HEK293 (cell line): ENCODE measurements around the gene COA5.
"Not testable (repeated sequence)": the region's sequence is repeated elsewhere in the genome, so short reads cannot be mapped to it uniquely, and the experiment has no call there.

Experiments used
- CTCF ChIA-PET: fragments of 350-600 bp; formaldehyde crosslinking; extraction: SDS; loops from one replicate; lab custom pipeline; 2021; ENCODE audit warnings: antibody characterized with exemption; lab: Yijun Ruan, JAX
- POLR2A ChIA-PET: fragments of 300-600 bp; formaldehyde crosslinking; extraction: SDS; loops from one replicate; lab custom pipeline; 2020; ENCODE audit warnings: antibody characterized with exemption, inconsistent platforms; lab: Yijun Ruan, JAX
- H3K27ac ChIP-seq: fragments of 200-500 bp; sonication (Bioruptor generic); 2 replicates; pipeline ENCODE4 v1.5.1; 2014; ENCODE audit warnings: low read depth, low read length, control low read depth, inconsistent platforms; ENCODE audit errors: extremely low read depth
- H3K36me3 ChIP-seq, 2 experiments: fragments of 200-500 bp in 1 of 2; sonication (Bioruptor generic) in 1 of 2; 1 replicate in 1 of 2; 2 replicates in 1 of 2; pipeline ENCODE4 v1.5.1; 2014 to 2017; ENCODE audit warnings: inconsistent platforms in 2 of 2, low read length in 2 of 2; ENCODE audit not compliant: control insufficient read depth in 2 of 2, insufficient read depth in 1 of 2
- H3K4me1 ChIP-seq: fragments of 200-500 bp; sonication (Bioruptor generic); 2 replicates; pipeline ENCODE4 v1.5.1; 2014; ENCODE audit warnings: mild to moderate bottlenecking, low read length, inconsistent platforms; ENCODE audit not compliant: control insufficient read depth, insufficient read depth
- H3K4me3 ChIP-seq: 2 replicates; pipeline ENCODE4 v1.5.1; 2011; ENCODE audit warnings: low read depth, mild to moderate bottlenecking, control low read depth, low read length, moderate library complexity
- H3K9me3 ChIP-seq: fragments of 200-500 bp; sonication (Bioruptor generic); 2 replicates; pipeline ENCODE4 v1.5.1; 2014; ENCODE audit warnings: low read depth, low read length, inconsistent platforms; ENCODE audit not compliant: control insufficient read depth, insufficient read depth
- REPIN1 ChIP-seq: fragments of 450-650 bp; formaldehyde crosslinking; IDR thresholded peaks from 2 replicates; pipeline ENCODE4 v1.5.1; 2017; ENCODE audit warnings: missing biosample characterization, missing genetic modification characterization, low read depth
- TCF7L2 ChIP-seq: IDR thresholded peaks from 2 replicates; pipeline ENCODE4 v1.6.1; 2011; ENCODE audit warnings: low read depth, mild to moderate bottlenecking, inconsistent platforms, low read length, moderate library complexity, borderline replicate concordance
- ZBTB1 ChIP-seq: fragments of 450-650 bp; formaldehyde crosslinking; IDR thresholded peaks from 2 replicates; pipeline ENCODE4 v1.5.1; 2016; ENCODE audit warnings: missing biosample characterization, missing genetic modification characterization
- ZBTB11 ChIP-seq: fragments of 450-650 bp; formaldehyde crosslinking; conservative IDR thresholded peaks from 2 replicates; pipeline ENCODE4 v1.5.1; 2016; ENCODE audit warnings: low read depth, missing biosample characterization, missing genetic modification characterization
- ZEB2 ChIP-seq: fragments of 450-650 bp; formaldehyde crosslinking; IDR thresholded peaks from 2 replicates; pipeline ENCODE4 v1.5.1; 2016; ENCODE audit warnings: missing biosample characterization, missing genetic modification characterization
- ZFP3 ChIP-seq: fragments of 450-650 bp; formaldehyde crosslinking; IDR thresholded peaks from 2 replicates; pipeline ENCODE4 v1.5.1; 2016; ENCODE audit warnings: low read depth, missing biosample characterization, missing genetic modification characterization
- ZNF112 ChIP-seq: fragments of 450-650 bp; formaldehyde crosslinking; IDR thresholded peaks from 2 replicates; pipeline ENCODE4 v1.5.0; 2017; ENCODE audit warnings: missing biosample characterization, missing genetic modification characterization
- ZNF214 ChIP-seq: fragments of 450-650 bp; formaldehyde crosslinking; IDR thresholded peaks from 2 replicates; pipeline ENCODE4 v1.5.1; 2017; ENCODE audit warnings: missing biosample characterization, mild to moderate bottlenecking, missing genetic modification characterization, borderline replicate concordance
- ZNF510 ChIP-seq: fragments of 450-650 bp; formaldehyde crosslinking; IDR thresholded peaks from 2 replicates; pipeline ENCODE4 v1.5.1; 2018; ENCODE audit warnings: mild to moderate bottlenecking, missing genetic modification characterization, missing biosample characterization; ENCODE audit not compliant: insufficient replicate concordance
- ZNF610 ChIP-seq: fragments of 450-650 bp; formaldehyde crosslinking; IDR thresholded peaks from 2 replicates; pipeline ENCODE4 v1.5.1; 2016; ENCODE audit warnings: missing biosample characterization, missing genetic modification characterization, borderline replicate concordance
- ZNF621 ChIP-seq: fragments of 450-650 bp; formaldehyde crosslinking; IDR thresholded peaks from 2 replicates; pipeline ENCODE4 v1.5.1; 2017; ENCODE audit warnings: missing biosample characterization, missing genetic modification characterization
- ZNF747 ChIP-seq: fragments of 450-650 bp; formaldehyde crosslinking; IDR thresholded peaks from 2 replicates; pipeline ENCODE4 v1.5.1; 2016; ENCODE audit warnings: missing biosample characterization, missing genetic modification characterization
- ZNF777 ChIP-seq: fragments of 450-650 bp; formaldehyde crosslinking; IDR thresholded peaks from 2 replicates; pipeline ENCODE4 v1.5.1; 2017; ENCODE audit warnings: missing biosample characterization, missing genetic modification characterization, borderline replicate concordance
- ZNF785 ChIP-seq: fragments of 450-650 bp; formaldehyde crosslinking; IDR thresholded peaks from 2 replicates; pipeline ENCODE4 v1.5.1; 2016; ENCODE audit warnings: missing biosample characterization, missing genetic modification characterization
- TF ChIP-seq, protein P1 (sequence below): fragments of 450-650 bp; formaldehyde crosslinking; IDR thresholded peaks from 2 replicates; pipeline ENCODE4 v1.5.1; 2016; ENCODE audit warnings: missing biosample characterization, missing genetic modification characterization
- TF ChIP-seq, protein P2 (sequence below): fragments of 450-650 bp; formaldehyde crosslinking; IDR thresholded peaks from 2 replicates; pipeline ENCODE4; 2016; ENCODE audit warnings: missing biosample characterization, missing genetic modification characterization
- TF ChIP-seq, protein P3 (sequence below): fragments of 450-650 bp; formaldehyde crosslinking; IDR thresholded peaks from 2 replicates; pipeline ENCODE4 v1.5.1; 2016; ENCODE audit warnings: missing biosample characterization, missing genetic modification characterization
- TF ChIP-seq, protein P4 (sequence below): fragments of 450-650 bp; formaldehyde crosslinking; IDR thresholded peaks from 2 replicates; pipeline ENCODE4 v1.5.1; 2016; ENCODE audit warnings: missing biosample characterization, missing genetic modification characterization

The COA5 gene

GRCh38 chr2:98598781-98599428 lies 9.4 kb downstream of the COA5 start:
- CTCF ChIA-PET = interaction anchor here (1.4 kb wide), 1 partner anchor 187 kb away, joined by 4 read pairs; no protein-coding TSS in a partner anchor
- Histone ChIP-seq H3K27ac (no peak overlapping the region), H3K4me3 (no peak overlapping the region), H3K9me3 (no peaks in the 10 kb centered on the region), H3K4me1 (no peaks in the 10 kb centered on the region), H3K36me3 (peaks cover 53 to 67% of the 10 kb centered on the region in 2 experiments)
- POLR2A ChIA-PET = no interaction called here
- no peak for TF ChIP-seq REPIN1
- TF ChIP-seq ZNF610 (tag by site-specific recombination) = no peak
- TF ChIP-seq, all 188 proteins: peak for 0

DNA sequence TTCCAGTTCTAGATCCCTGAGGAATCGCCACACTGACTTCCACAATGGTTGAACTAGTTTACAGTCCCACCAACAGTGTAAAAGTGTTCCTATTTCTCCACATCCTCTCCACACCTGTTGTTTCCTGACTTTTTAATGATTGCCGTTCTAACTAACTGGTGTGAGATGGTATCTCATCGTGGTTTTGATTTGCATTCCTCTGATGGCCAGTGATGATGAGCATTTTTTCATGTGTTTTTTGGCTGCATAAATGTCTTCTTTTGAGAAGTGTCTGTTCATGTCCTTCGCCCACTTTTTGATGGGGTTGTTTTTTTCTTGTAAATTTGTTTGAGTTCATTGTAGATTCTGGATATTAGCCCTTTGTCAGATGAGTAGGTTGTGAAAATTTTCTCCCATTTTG lies 13.6 kb downstream of the COA5 start:
- H3K4me3 ChIP-seq, POLR2A ChIA-PET, CTCF ChIA-PET, H3K27ac ChIP-seq, H3K9me3 ChIP-seq, H3K4me1 ChIP-seq: not testable (repeated sequence)
- peaks cover 23 to 44% of the 10 kb centered on the region in 2 experiments for H3K36me3 ChIP-seq

DNA sequence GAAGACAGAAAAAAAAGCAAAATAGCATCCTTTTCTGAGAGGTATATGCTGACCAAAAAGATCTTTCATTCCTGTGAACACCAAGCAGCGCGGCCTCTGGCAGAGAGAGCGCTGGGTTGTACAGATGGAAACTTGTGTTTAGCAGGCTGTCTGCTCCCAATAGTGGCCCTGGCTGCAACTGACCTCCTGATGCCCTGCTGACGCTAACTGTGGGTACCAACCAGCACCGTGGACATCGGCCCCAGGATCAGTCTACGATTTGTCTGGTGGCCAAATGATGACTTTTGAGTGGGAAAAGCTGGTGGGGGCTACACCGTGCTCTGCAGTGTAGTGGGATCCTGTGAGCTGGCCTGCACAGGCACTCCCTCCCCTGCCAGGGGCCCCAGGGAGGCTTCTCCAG lies 15.7 kb downstream of the COA5 start:
- CTCF ChIA-PET = interaction anchor here (1.0 kb wide), 1 partner anchor 23 kb away, joined by 3 read pairs; no protein-coding TSS in a partner anchor
- Histone ChIP-seq H3K4me3 (no peak overlapping the region), H3K36me3 (peaks cover 3 to 26% of the 10 kb centered on the region in 2 experiments; a peak in 2 of 3 replicates), H3K9me3 (no peaks in the 10 kb centered on the region), H3K4me1 (no peaks in the 10 kb centered on the region; the same call in 1 of the 2 replicates), H3K27ac (no peak overlapping the region)
- POLR2A ChIA-PET = no interaction called here
- TF ChIP-seq ZNF777 (no peak), ZNF747 (tag by site-specific recombination) (no peak), ZNF112 (no peak), ZNF621 (tag by site-specific recombination) (no peak), ZNF510 (no peak), ZNF214 (tag by site-specific recombination) (no peak), ZBTB11 (tag by site-specific recombination) (no peak), ZNF785 (tag by site-specific recombination) (no peak), ZFP3 (tag by site-specific recombination) (no peak), ZBTB1 (tag by site-specific recombination) (no peak), ZEB2 (tag by site-specific recombination) (no peak), TCF7L2 (no peak)
- TF ChIP-seq, protein P1, sequence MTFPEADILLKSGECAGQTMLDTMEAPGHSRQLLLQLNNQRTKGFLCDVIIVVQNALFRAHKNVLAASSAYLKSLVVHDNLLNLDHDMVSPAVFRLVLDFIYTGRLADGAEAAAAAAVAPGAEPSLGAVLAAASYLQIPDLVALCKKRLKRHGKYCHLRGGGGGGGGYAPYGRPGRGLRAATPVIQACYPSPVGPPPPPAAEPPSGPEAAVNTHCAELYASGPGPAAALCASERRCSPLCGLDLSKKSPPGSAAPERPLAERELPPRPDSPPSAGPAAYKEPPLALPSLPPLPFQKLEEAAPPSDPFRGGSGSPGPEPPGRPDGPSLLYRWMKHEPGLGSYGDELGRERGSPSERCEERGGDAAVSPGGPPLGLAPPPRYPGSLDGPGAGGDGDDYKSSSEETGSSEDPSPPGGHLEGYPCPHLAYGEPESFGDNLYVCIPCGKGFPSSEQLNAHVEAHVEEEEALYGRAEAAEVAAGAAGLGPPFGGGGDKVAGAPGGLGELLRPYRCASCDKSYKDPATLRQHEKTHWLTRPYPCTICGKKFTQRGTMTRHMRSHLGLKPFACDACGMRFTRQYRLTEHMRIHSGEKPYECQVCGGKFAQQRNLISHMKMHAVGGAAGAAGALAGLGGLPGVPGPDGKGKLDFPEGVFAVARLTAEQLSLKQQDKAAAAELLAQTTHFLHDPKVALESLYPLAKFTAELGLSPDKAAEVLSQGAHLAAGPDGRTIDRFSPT (tag by site-specific recombination) = no peak
- TF ChIP-seq, protein P2, sequence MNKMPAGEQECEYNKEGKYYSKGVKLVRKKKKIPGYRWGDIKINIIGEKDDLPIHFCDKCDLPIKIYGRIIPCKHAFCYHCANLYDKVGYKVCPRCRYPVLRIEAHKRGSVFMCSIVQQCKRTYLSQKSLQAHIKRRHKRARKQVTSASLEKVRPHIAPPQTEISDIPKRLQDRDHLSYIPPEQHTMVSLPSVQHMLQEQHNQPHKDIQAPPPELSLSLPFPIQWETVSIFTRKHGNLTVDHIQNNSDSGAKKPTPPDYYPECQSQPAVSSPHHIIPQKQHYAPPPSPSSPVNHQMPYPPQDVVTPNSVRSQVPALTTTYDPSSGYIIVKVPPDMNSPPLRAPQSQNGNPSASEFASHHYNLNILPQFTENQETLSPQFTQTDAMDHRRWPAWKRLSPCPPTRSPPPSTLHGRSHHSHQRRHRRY (tag by site-specific recombination) = no peak
- TF ChIP-seq, protein P3, sequence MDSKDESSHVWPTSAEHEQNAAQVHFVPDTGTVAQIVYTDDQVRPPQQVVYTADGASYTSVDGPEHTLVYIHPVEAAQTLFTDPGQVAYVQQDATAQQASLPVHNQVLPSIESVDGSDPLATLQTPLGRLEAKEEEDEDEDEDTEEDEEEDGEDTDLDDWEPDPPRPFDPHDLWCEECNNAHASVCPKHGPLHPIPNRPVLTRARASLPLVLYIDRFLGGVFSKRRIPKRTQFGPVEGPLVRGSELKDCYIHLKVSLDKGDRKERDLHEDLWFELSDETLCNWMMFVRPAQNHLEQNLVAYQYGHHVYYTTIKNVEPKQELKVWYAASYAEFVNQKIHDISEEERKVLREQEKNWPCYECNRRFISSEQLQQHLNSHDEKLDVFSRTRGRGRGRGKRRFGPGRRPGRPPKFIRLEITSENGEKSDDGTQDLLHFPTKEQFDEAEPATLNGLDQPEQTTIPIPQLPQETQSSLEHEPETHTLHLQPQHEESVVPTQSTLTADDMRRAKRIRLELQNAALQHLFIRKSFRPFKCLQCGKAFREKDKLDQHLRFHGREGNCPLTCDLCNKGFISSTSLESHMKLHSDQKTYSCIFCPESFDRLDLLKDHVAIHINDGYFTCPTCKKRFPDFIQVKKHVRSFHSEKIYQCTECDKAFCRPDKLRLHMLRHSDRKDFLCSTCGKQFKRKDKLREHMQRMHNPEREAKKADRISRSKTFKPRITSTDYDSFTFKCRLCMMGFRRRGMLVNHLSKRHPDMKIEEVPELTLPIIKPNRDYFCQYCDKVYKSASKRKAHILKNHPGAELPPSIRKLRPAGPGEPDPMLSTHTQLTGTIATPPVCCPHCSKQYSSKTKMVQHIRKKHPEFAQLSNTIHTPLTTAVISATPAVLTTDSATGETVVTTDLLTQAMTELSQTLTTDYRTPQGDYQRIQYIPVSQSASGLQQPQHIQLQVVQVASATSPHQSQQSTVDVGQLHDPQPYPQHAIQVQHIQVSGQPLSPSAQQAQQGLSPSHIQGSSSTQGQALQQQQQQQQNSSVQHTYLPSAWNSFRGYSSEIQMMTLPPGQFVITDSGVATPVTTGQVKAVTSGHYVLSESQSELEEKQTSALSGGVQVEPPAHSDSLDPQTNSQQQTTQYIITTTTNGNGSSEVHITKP (tag by site-specific recombination) = no peak
- TF ChIP-seq, protein P4, sequence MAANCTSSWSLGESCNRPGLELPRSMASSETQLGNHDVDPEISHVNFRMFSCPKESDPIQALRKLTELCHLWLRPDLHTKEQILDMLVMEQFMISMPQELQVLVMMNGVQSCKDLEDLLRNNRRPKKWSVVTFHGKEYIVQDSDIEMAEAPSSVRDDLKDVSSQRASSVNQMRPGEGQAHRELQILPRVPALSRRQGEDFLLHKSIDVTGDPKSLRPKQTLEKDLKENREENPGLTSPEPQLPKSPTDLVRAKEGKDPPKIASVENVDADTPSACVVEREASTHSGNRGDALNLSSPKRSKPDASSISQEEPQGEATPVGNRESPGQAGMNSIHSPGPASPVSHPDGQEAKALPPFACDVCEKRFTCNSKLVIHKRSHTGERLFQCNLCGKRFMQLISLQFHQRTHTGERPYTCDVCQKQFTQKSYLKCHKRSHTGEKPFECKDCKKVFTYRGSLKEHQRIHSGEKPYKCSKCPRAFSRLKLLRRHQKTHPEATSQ (tag by site-specific recombination) = no peak
